Measurements from ENCODE around the gene NR4A1. TPM values are rescaled to one million over a fixed set of nuclear protein-coding genes. Genes with fewer than 3 reads are reported as not detected.

Gene NR4A1
- polyA plus RNA-seq, result 100 to 1,000 TPM in 1 of 4 donors, 10 to 100 TPM in 2, 1 to 10 TPM in 1; 6.7 to 100 (median 34.7) TPM
- long read RNA-seq, donor 1, full-length matches to known transcripts, result 19 of 37 reads
- long read RNA-seq, donor 1, partial matches to known transcripts, result 18 of 37 reads
- long read RNA-seq, donor 1, other reads (novel, unspliced or antisense), result 0 of 37 reads
- long read RNA-seq, donor 2, result 0 reads
- long read RNA-seq, donor 3, full-length matches to known transcripts, result 16 of 16 reads
- long read RNA-seq, donor 3, partial matches to known transcripts, result 0 of 16 reads
- long read RNA-seq, donor 3, other reads (novel, unspliced or antisense), result 0 of 16 reads
- long read RNA-seq, donor 4, full-length matches to known transcripts, result 2 of 2 reads
- long read RNA-seq, donor 4, partial matches to known transcripts, result 0 of 2 reads
- long read RNA-seq, donor 4, other reads (novel, unspliced or antisense), result 0 of 2 reads
- long read RNA-seq, donor 5, full-length matches to known transcripts, result 5 of 5 reads
- long read RNA-seq, donor 5, partial matches to known transcripts, result 0 of 5 reads
- long read RNA-seq, donor 5, other reads (novel, unspliced or antisense), result 0 of 5 reads
- long read RNA-seq, donor 6, full-length matches to known transcripts, result 4 of 4 reads
- long read RNA-seq, donor 6, partial matches to known transcripts, result 0 of 4 reads
- long read RNA-seq, donor 6, other reads (novel, unspliced or antisense), result 0 of 4 reads
- long read RNA-seq, donor 7, result 0 reads
- long read RNA-seq, donor 8, full-length matches to known transcripts, result 2 of 2 reads
- long read RNA-seq, donor 8, partial matches to known transcripts, result 0 of 2 reads
- long read RNA-seq, donor 8, other reads (novel, unspliced or antisense), result 0 of 2 reads
- long read RNA-seq, donor 9, full-length matches to known transcripts, result 17 of 17 reads
- long read RNA-seq, donor 9, partial matches to known transcripts, result 0 of 17 reads
- long read RNA-seq, donor 9, other reads (novel, unspliced or antisense), result 0 of 17 reads
- long read RNA-seq, donor 10, full-length matches to known transcripts, result 24 of 24 reads
- long read RNA-seq, donor 10, partial matches to known transcripts, result 0 of 24 reads
- long read RNA-seq, donor 10, other reads (novel, unspliced or antisense), result 0 of 24 reads

DNA sequence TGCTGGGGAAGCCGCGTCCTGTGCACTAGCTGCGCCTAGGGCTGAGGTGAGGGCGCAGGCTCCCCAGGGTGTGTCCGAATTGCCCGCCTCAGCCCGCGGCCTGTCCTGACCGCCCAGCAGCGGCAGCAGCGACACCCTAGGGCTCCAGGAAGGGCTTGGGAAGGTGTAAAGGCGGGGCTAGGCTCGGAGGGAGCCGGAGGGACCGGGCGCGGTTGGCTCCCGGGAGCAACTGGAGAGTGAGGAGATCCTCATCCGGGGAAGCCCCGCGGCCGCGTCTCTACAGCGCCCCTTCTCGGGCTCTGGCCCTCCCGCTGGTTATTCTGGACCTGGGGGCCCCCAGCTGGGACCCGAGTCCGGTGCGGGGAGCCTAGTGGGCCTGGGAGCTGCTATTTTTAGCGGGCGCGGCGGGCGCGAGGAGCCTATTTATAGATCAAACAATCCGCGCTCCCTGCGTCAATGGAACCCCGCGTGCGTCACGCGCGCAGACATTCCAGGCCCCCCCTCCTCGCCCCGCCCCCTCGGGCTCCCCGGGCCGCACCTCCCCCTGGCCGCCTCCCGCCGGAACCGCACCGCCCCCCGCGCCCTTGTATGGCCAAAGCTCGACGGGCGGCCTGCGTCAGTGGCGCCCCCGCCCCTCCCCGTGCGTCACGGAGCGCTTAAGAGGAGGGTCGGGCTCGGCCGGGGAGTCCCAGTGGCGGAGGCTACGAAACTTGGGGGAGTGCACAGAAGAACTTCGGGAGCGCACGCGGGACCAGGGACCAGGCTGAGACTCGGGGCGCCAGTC lies at the start of gene NR4A1:
TSS of gene NR4A1 (plus strand) at position 685 of the 784 bp plus-strand sequence. CDS start 2,887 bp downstream, outside the sequence.
- H3K27me3 ChIP-seq (ENCODE audit: control insufficient read depth in 3 of 3, insufficient read depth in 3 of 3, low read length in 3 of 3), result peaks cover 0 to 3% (median 0%) of the 10 kb centered on the region in 3 donors
- no peak for FAIRE-seq
- H3K27ac ChIP-seq (ENCODE audit: low read depth in 1 of 3, low read length in 2 of 3), result peak within 1 kb of the TSS; percentile 81 to 96 (median 86)
- WGBS, 3 donors, result 0 to 1% (median 1%) methylated on average over 45 to 77 of the region's 77 CpGs
- peak; percentile 93 to 97 for DNase-seq
- H3K4me3 ChIP-seq (ENCODE audit: low read depth in 1 of 3, low read length in 3 of 3), result peak within 1 kb of the TSS; percentile 55 to 75 (median 59)
- peaks cover 6 to 27% (median 8%) of the 10 kb centered on the region in 3 donors for H3K4me1 ChIP-seq (ENCODE audit: control insufficient read depth in 3 of 3, insufficient read depth in 2 of 3, low read depth in 1 of 3, low read length in 2 of 3)
- peaks cover 0 to 27% (median 0%) of the 10 kb centered on the region in 3 donors for H3K36me3 ChIP-seq (ENCODE audit: control insufficient read depth in 3 of 3, insufficient read depth in 2 of 3, low read depth in 1 of 3, low read length in 3 of 3)
- H3K9me3 ChIP-seq (ENCODE audit: control insufficient read depth in 2 of 2, insufficient read depth in 1 of 2, low read depth in 1 of 2, low read length in 1 of 2), result no peaks in the 10 kb centered on the region

GRCh38 chr12:52003016-52003550 lies 48.2 kb upstream of the NR4A1 start:
- H3K4me1 ChIP-seq (ENCODE audit: control insufficient read depth in 3 of 3, insufficient read depth in 2 of 3, low read depth in 1 of 3, low read length in 2 of 3), result peaks cover 0 to 3% (median 0%) of the 10 kb centered on the region in 3 donors
- H3K27ac ChIP-seq (ENCODE audit: low read depth in 1 of 3, low read length in 2 of 3), result no peak overlapping the region
- peaks cover 0 to 29% (median 0%) of the 10 kb centered on the region in 3 donors for H3K27me3 ChIP-seq (ENCODE audit: control insufficient read depth in 3 of 3, insufficient read depth in 3 of 3, low read length in 3 of 3)
- WGBS, 3 donors, result 88 to 90% (median 89%) methylated on average over 8 of the region's 8 CpGs
- FAIRE-seq (no peak), DNase-seq (no peak)
- no peak overlapping the region for H3K4me3 ChIP-seq (ENCODE audit: low read depth in 1 of 3, low read length in 3 of 3)
- H3K9me3 ChIP-seq (ENCODE audit: control insufficient read depth in 2 of 2, insufficient read depth in 1 of 2, low read depth in 1 of 2, low read length in 1 of 2), result no peaks in the 10 kb centered on the region
- peaks cover 0 to 16% (median 0%) of the 10 kb centered on the region in 3 donors for H3K36me3 ChIP-seq (ENCODE audit: control insufficient read depth in 3 of 3, insufficient read depth in 2 of 3, low read depth in 1 of 3, low read length in 3 of 3)

DNA sequence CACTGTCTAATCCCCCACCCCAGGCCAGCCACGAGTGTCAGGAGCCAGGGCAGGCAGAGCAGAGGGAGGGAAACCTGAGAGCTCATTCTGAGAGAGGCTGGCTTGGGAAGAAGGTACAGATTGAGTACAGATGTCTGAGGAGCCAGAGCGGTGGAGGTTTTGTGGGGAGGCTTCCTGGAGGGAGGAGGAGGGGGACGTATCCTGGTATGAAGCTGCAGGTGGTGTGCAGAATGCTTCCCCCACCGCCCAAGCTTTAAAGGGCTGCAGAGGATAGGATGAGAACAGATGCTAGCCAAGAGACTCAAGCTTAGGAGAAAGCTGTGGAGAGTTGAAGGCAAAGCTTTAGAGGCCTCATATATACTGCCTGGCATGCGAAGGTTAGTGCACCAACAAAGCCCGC lies 47.7 kb upstream of the NR4A1 start:
- peaks cover 0 to 34% (median 0%) of the 10 kb centered on the region in 3 donors for H3K27me3 ChIP-seq (ENCODE audit: control insufficient read depth in 3 of 3, insufficient read depth in 3 of 3, low read length in 3 of 3)
- no peak overlapping the region for H3K27ac ChIP-seq (ENCODE audit: low read depth in 1 of 3, low read length in 2 of 3)
- no peaks in the 10 kb centered on the region for H3K9me3 ChIP-seq (ENCODE audit: control insufficient read depth in 2 of 2, insufficient read depth in 1 of 2, low read depth in 1 of 2, low read length in 1 of 2)
- no peak overlapping the region for H3K4me3 ChIP-seq (ENCODE audit: low read depth in 1 of 3, low read length in 3 of 3)
- no peak for DNase-seq
- WGBS, 3 donors, result 65 to 77% (median 73%) methylated on average over 6 of the region's 6 CpGs
- peaks cover 0 to 3% (median 0%) of the 10 kb centered on the region in 3 donors for H3K4me1 ChIP-seq (ENCODE audit: control insufficient read depth in 3 of 3, insufficient read depth in 2 of 3, low read depth in 1 of 3, low read length in 2 of 3)
- peaks cover 0 to 17% (median 0%) of the 10 kb centered on the region in 3 donors for H3K36me3 ChIP-seq (ENCODE audit: control insufficient read depth in 3 of 3, insufficient read depth in 2 of 3, low read depth in 1 of 3, low read length in 3 of 3)
- FAIRE-seq, result no peak

DNA sequence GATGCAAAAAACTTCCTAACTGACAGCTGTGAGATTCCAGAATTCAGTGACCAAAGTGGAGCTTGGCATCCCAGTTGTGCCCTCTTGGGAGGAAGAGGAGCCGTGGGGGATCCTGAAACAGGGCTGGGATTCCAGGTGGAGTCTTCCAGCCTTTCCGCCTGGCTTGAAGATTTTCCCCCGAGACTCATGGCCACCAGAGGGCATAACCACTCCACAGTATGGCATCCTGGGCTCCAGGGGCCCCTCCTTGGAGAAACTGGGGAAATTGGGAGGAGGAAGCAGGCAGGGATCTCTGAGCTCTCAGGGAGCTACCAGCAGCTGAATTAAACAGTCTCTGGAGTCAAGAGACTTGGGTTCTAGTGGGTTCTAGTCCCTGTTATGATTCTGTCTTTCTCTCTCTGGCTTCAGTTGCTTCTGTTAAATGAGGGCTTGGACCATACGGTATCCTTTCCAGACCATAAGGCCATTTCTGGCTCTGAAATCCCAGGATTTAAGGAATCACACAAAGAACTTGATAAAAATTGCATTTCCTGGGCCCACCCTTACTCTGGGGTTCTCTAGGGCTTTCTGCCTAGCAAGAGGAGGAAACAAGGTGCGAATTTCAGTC lies 47.1 kb upstream of the NR4A1 start:
- DNase-seq, result peak; percentile 59 to 62
- no peak overlapping the region for H3K27ac ChIP-seq (ENCODE audit: low read depth in 1 of 3, low read length in 2 of 3)

DNA sequence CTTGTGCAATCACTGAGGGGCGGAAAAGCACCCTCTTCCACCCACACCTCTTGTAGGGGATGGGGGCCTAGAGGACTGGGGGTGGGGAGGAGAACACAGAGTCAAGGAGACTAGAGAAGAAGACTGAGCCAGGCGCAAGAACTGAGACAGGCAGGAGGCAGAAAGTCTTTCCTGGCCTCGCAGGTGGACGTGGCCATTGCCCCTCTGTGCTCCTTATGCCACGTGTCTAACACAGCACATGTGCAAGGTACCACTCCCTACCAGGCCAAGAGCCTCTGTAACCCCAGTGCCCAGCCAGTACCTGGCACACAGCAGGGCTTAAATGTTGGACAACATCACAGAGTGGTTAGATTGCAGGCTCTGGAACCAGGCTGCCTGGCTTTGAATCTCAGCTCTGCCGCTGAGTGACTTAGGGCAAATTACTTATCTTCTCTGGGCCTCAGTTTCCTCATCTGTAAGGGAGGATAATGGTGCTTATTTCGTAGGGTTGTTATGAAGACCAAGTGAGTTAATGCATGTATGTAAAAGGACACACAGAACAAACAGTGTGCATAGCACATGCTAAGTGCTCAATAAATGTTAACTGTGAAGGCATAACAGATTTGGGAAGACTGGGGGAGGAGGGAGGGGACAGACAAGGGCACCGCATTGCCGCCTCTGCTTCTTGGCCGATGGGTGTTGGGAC lies 45.9 kb upstream of the NR4A1 start:
- no peak for DNase-seq
- H3K27me3 ChIP-seq (ENCODE audit: control insufficient read depth in 3 of 3, insufficient read depth in 3 of 3, low read length in 3 of 3), result peaks cover 0 to 39% (median 0%) of the 10 kb centered on the region in 3 donors
- 56 to 82% (median 70%) methylated on average over 10 of the region's 10 CpGs for WGBS, 3 donors
- no peak overlapping the region for H3K27ac ChIP-seq (ENCODE audit: low read depth in 1 of 3, low read length in 2 of 3)
- no peak for FAIRE-seq
- H3K9me3 ChIP-seq (ENCODE audit: control insufficient read depth in 2 of 2, insufficient read depth in 1 of 2, low read depth in 1 of 2, low read length in 1 of 2), result no peaks in the 10 kb centered on the region
- no peak overlapping the region for H3K4me3 ChIP-seq (ENCODE audit: low read depth in 1 of 3, low read length in 3 of 3)
- peaks cover 0 to 11% (median 0%) of the 10 kb centered on the region in 3 donors for H3K4me1 ChIP-seq (ENCODE audit: control insufficient read depth in 3 of 3, insufficient read depth in 2 of 3, low read depth in 1 of 3, low read length in 2 of 3)
- peaks cover 0 to 20% (median 0%) of the 10 kb centered on the region in 3 donors for H3K36me3 ChIP-seq (ENCODE audit: control insufficient read depth in 3 of 3, insufficient read depth in 2 of 3, low read depth in 1 of 3, low read length in 3 of 3)

More for the DNA sequence above, 47.1 kb upstream of the NR4A1 start:
- Histone ChIP-seq H3K4me1 (ENCODE audit: control insufficient read depth in 3 of 3, insufficient read depth in 2 of 3, low read depth in 1 of 3, low read length in 2 of 3) (peaks cover 0 to 5% (median 0%) of the 10 kb centered on the region in 3 donors), H3K4me3 (ENCODE audit: low read depth in 1 of 3, low read length in 3 of 3) (no peak overlapping the region), H3K36me3 (ENCODE audit: control insufficient read depth in 3 of 3, insufficient read depth in 2 of 3, low read depth in 1 of 3, low read length in 3 of 3) (peaks cover 0 to 21% (median 0%) of the 10 kb centered on the region in 3 donors), H3K9me3 (ENCODE audit: control insufficient read depth in 2 of 2, insufficient read depth in 1 of 2, low read depth in 1 of 2, low read length in 1 of 2) (no peaks in the 10 kb centered on the region), H3K27me3 (ENCODE audit: control insufficient read depth in 3 of 3, insufficient read depth in 3 of 3, low read length in 3 of 3) (peaks cover 0 to 37% (median 0%) of the 10 kb centered on the region in 3 donors)
- FAIRE-seq, result no peak
- 42 to 57% (median 43%) methylated on average over 5 of the region's 5 CpGs for WGBS, 3 donors

- Histone ChIP-seq H3K36me3 (ENCODE audit: control insufficient read depth in 3 of 3, insufficient read depth in 2 of 3, low read depth in 1 of 3, low read length in 3 of 3) (peaks cover 0 to 19% (median 0%) of the 10 kb centered on the region in 3 donors), H3K9me3 (ENCODE audit: control insufficient read depth in 2 of 2, insufficient read depth in 1 of 2, low read depth in 1 of 2, low read length in 1 of 2) (no peaks in the 10 kb centered on the region), H3K4me1 (ENCODE audit: control insufficient read depth in 3 of 3, insufficient read depth in 2 of 3, low read depth in 1 of 3, low read length in 2 of 3) (peaks cover 0 to 18% (median 0%) of the 10 kb centered on the region in 3 donors), H3K4me3 (ENCODE audit: low read depth in 1 of 3, low read length in 3 of 3) (peak overlapping the region in 2 of 3 donors; percentile 19 to 44), H3K27me3 (ENCODE audit: control insufficient read depth in 3 of 3, insufficient read depth in 3 of 3, low read length in 3 of 3) (peaks cover 0 to 39% (median 0%) of the 10 kb centered on the region in 3 donors), H3K27ac (ENCODE audit: low read depth in 1 of 3, low read length in 2 of 3) (no peak overlapping the region)
- FAIRE-seq, result no peak
- 10 to 25% (median 17%) methylated on average over 26 to 28 of the region's 28 CpGs for WGBS, 3 donors
- DNase-seq, result peak; percentile 36 to 46
These were observed 45.1 kb upstream of the NR4A1 start for GRCh38 chr12:52005903-52006703.

All from small intestine (tissue), 16 donors.